SK-N-SH treated with all-trans-retinoic acid at 6 μM for 48 hours (cell line): ENCODE measurements around the gene WFIKKN2.

Experiments used
- ARNTL ChIP-seq: fragments of 450-650 bp; formaldehyde crosslinking; IDR thresholded peaks from 2 replicates; pipeline ENCODE4 v1.5.0; 2020; ENCODE audit warnings: low read depth, mild to moderate bottlenecking, moderate library complexity, borderline replicate concordance
- CREB5 ChIP-seq: fragments of 250-450 bp; sonication (Bioruptor Pico); IDR thresholded peaks from 2 replicates; pipeline ENCODE4 v1.5.1; 2020; ENCODE audit warnings: low read depth, mild to moderate bottlenecking, moderate library complexity
- CSDC2 ChIP-seq: fragments of 250-450 bp; sonication (Bioruptor Pico); IDR thresholded peaks from 2 replicates; pipeline ENCODE4 v1.5.0; 2020; ENCODE audit warnings: mild to moderate bottlenecking, moderate library complexity
- CSRNP3 ChIP-seq: fragments of 250-450 bp; sonication (Bioruptor Pico); IDR thresholded peaks from 2 replicates; pipeline ENCODE4 v1.5.1; 2021; ENCODE audit warnings: mild to moderate bottlenecking, moderate library complexity
- GLIS3 ChIP-seq: fragments of 250-450 bp; sonication (Bioruptor Pico); IDR thresholded peaks from 2 replicates; pipeline ENCODE4 v1.5.0; 2020; ENCODE audit warnings: mild to moderate bottlenecking, moderate library complexity
- PATZ1 ChIP-seq: fragments of 250-450 bp; sonication (Bioruptor Pico); IDR thresholded peaks from 2 replicates; pipeline ENCODE4 v1.8.0; 2020; ENCODE audit warnings: mild to moderate bottlenecking, moderate library complexity, borderline replicate concordance
- SNAI2 ChIP-seq: fragments of 250-450 bp; sonication (Bioruptor Pico); IDR thresholded peaks from 2 replicates; pipeline ENCODE4 v1.5.0; 2020; ENCODE audit warnings: mild to moderate bottlenecking, moderate library complexity
- ZC3H10 ChIP-seq: fragments of 250-450 bp; sonication (Bioruptor Pico); IDR thresholded peaks from 2 replicates; pipeline ENCODE4 v1.5.1; 2021; ENCODE audit warnings: mild to moderate bottlenecking, moderate library complexity
- ZNF565 ChIP-seq: fragments of 450-650 bp; formaldehyde crosslinking; conservative IDR thresholded peaks from 2 replicates; pipeline ENCODE4 v1.5.0; 2020; ENCODE audit warnings: low read depth, mild to moderate bottlenecking, moderate library complexity
- ZNF70 ChIP-seq: fragments of 450-650 bp; formaldehyde crosslinking; IDR thresholded peaks from 2 replicates; pipeline ENCODE4 v1.5.0; 2020; ENCODE audit warnings: mild to moderate bottlenecking, moderate library complexity

GRCh38 chr17:50793007-50793406 is 42.4 kb upstream of the WFIKKN2 start:
- TF ChIP-seq CSDC2 (CRISPR knock-in tag) (no peak), ZNF565 (no peak), ZC3H10 (no peak), SNAI2 (CRISPR knock-in tag) (no peak), ARNTL (CRISPR knock-in tag) (no peak), GLIS3 (CRISPR knock-in tag) (no peak), CREB5 (CRISPR knock-in tag) (no peak), CSRNP3 (CRISPR knock-in tag) (no peak), ZNF70 (CRISPR knock-in tag) (no peak), PATZ1 (CRISPR knock-in tag) (no peak)
